Fibroblast of villous mesenchyme (primary cell): ENCODE measurements around the gene LMX1A. TPM values are rescaled to one million over a fixed set of nuclear protein-coding genes. Genes with fewer than 3 reads are reported as not detected.

Source experiments
- DNase-seq: peaks from one replicate; pipeline ENCODE4 v3.0.0-alpha.2; 2010; ENCODE audit warnings: low read depth
- H3K4me3 ChIP-seq: 2 replicates; pipeline ENCODE4 v1.5.1; 2011; ENCODE audit warnings: low read depth, mild to moderate bottlenecking, low read length
- CTCF ChIP-seq: IDR thresholded peaks from 2 replicates; pipeline ENCODE4 v1.5.1; 2012; ENCODE audit warnings: low read depth, mild to moderate bottlenecking, low read length; ENCODE audit not compliant: insufficient read depth
- total RNA-seq: library from RNA; depleted of rRNA; stranded (reverse); fragments of >200 nt; gene quantifications from 2 replicates; pipeline ENCODE4 v1.2.3, GENCODE V29; 2012

The LMX1A gene
- total RNA-seq, 1 donor: not detected

GRCh38 chr1:165313903-165314302, 42.6 kb downstream of the LMX1A start:
- no peak overlapping the region for H3K4me3 ChIP-seq
- DNase-seq: no peak
- TF ChIP-seq CTCF: no peak

GRCh38 chr1:165312591-165312990, 43.9 kb downstream of the LMX1A start:
- TF ChIP-seq CTCF: no peak
- DNase-seq: no peak
- H3K4me3 ChIP-seq: no peak overlapping the region

GRCh38 chr1:165306543-165307434, 49.7 kb downstream of the LMX1A start:
- H3K4me3 ChIP-seq: no peak overlapping the region
- no peak for TF ChIP-seq CTCF
- DNase-seq: no peak

- TF ChIP-seq CTCF: no peak
- H3K4me3 ChIP-seq: no peak overlapping the region
- DNase-seq: no peak
Observed at GRCh38 chr1:165303386-165303785, 53.1 kb downstream of the LMX1A start.

GRCh38 chr1:165300400-165300903, 56.1 kb downstream of the LMX1A start:
- no peak for DNase-seq
- no peak overlapping the region for H3K4me3 ChIP-seq
- no peak for TF ChIP-seq CTCF

- DNase-seq: no peak
- H3K4me3 ChIP-seq: no peak overlapping the region
- TF ChIP-seq CTCF: no peak
Observed at GRCh38 chr1:165298203-165298820, 58.2 kb downstream of the LMX1A start.
